ENCODE data around the gene NUP210.
A peak's percentile ranks its signal among the peaks of the same experiment; 100 is the strongest.

Gene NUP210

GRCh38 chr3:13414040-13414729 lies 5.9 kb downstream of the NUP210 start:
- Histone ChIP-seq H3K4me2 (peak overlapping the region; percentile 91 to 99 (median 97)), H3K27ac (peak overlapping the region; percentile 80 to 98 (median 93)), H4K20me1 (peaks cover 0 to 58% (median 0%) of the 10 kb centered on the region in 11 experiments; a peak in 8 of 22 replicates), H3K4me3 (peak overlapping the region in 6 of 10 experiments; percentile 7 to 48 (median 14); a peak in 10 of 20 replicates), H3K4me1 (peaks cover 63 to 81% (median 78%) of the 10 kb centered on the region in 10 experiments), H3K27me3 (no peaks in the 10 kb centered on the region), H3K9ac (peak overlapping the region; percentile 71 to 94 (median 84)), H3K36me3 (peaks cover under 1 to 16% (median 8%) of the 10 kb centered on the region in 11 experiments; a peak in 21 of 22 replicates), H3K9me3 (replicated peaks in 1 of 11) (peaks cover under 1 to 12% (median 9%) of the 10 kb centered on the region in 11 experiments)
- peak in 5 of 11 experiments; percentile 29 to 63 (median 37); a peak in 5 of 22 replicates for TF ChIP-seq Cebpa-rat (IDR thresholded peaks at IDR 0.05)

DNA sequence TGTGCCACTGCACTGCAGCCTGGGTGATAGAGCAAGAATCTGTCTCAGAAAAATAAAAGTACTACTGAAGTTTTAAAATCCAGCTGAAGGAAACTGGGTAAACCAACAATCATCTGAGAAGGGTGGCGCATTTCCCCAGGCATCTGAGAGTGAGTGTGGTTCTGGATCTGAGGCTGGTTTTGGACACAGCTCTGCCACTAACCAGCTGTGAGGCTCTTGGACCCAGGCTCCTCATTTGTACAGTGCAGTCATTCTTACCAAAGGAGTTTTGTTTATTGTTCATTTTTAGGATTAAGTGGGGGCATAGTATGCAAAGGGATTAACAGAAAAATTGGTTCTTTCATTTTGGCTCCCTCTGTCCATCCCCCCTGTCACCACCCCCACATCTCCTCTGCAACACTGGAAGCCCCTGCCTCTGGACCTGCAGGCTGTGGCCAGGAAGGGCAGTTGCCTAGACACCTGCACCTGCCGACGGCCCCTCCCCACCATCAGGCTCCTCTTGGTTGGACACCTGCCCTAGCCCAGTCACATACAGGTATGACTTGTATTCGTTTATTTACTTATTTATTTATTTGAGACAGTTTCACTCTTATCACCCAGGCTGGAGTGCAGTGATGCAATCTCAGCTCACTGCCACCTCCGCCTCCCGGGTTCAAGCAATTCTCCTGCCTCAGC lies 8.8 kb downstream of the NUP210 start:
- Histone ChIP-seq H4K20me1 (peaks cover 0 to 48% (median 1%) of the 10 kb centered on the region in 11 experiments; a peak in 9 of 22 replicates), H3K9me3 (replicated peaks in 1 of 11) (peaks cover 19 to 28% (median 25%) of the 10 kb centered on the region in 11 experiments), H3K4me1 (peaks cover 34 to 65% (median 52%) of the 10 kb centered on the region in 10 experiments), H3K4me2 (peak overlapping the region in 4 of 11 experiments; percentile 1 to 42 (median 19); a peak in 4 of 22 replicates), H3K27ac (peak overlapping the region in 4 of 11 experiments; percentile 15 to 38 (median 26); a peak in 2 of 22 replicates), H3K36me3 (peaks cover 15 to 35% (median 27%) of the 10 kb centered on the region in 11 experiments; a peak in 21 of 22 replicates), H3K27me3 (no peaks in the 10 kb centered on the region), H3K4me3 (no peak overlapping the region), H3K9ac (no peak overlapping the region)
- TF ChIP-seq Cebpa-rat (IDR thresholded peaks at IDR 0.05): no peak

- H3K4me3 ChIP-seq: no peak overlapping the region
- peaks cover 19 to 28% (median 25%) of the 10 kb centered on the region in 11 experiments for H3K9me3 ChIP-seq (replicated peaks in 1 of 11)
- TF ChIP-seq Cebpa-rat (IDR thresholded peaks at IDR 0.05): no peak
- H3K36me3 ChIP-seq: peaks cover 15 to 45% (median 28%) of the 10 kb centered on the region in 11 experiments; a peak in 21 of 22 replicates
- no peak overlapping the region for H3K27ac ChIP-seq
- H3K9ac ChIP-seq: no peak overlapping the region
- H3K4me2 ChIP-seq: no peak overlapping the region
- no peaks in the 10 kb centered on the region for H3K27me3 ChIP-seq
- H4K20me1 ChIP-seq: peaks cover 0 to 53% (median 15%) of the 10 kb centered on the region in 11 experiments; a peak in 11 of 22 replicates
- peaks cover 18 to 59% (median 42%) of the 10 kb centered on the region in 10 experiments for H3K4me1 ChIP-seq
These were observed 11.2 kb downstream of the NUP210 start for GRCh38 chr3:13408890-13409289.

- no peak overlapping the region for H3K4me2 ChIP-seq
- H3K9me3 ChIP-seq (replicated peaks in 1 of 11): peaks cover 21 to 35% (median 33%) of the 10 kb centered on the region in 11 experiments
- peaks cover 13 to 57% (median 37%) of the 10 kb centered on the region in 10 experiments for H3K4me1 ChIP-seq
- no peak overlapping the region for H3K27ac ChIP-seq
- H4K20me1 ChIP-seq: peaks cover 0 to 57% (median 24%) of the 10 kb centered on the region in 11 experiments; a peak in 12 of 22 replicates
- H3K9ac ChIP-seq: no peak overlapping the region
- peaks cover 15 to 55% (median 37%) of the 10 kb centered on the region in 11 experiments; a peak in 21 of 22 replicates for H3K36me3 ChIP-seq
- H3K4me3 ChIP-seq: no peak overlapping the region
- H3K27me3 ChIP-seq: no peaks in the 10 kb centered on the region
- TF ChIP-seq Cebpa-rat (IDR thresholded peaks at IDR 0.05): no peak
These were observed 12.2 kb downstream of the NUP210 start for GRCh38 chr3:13407926-13408325.

DNA sequence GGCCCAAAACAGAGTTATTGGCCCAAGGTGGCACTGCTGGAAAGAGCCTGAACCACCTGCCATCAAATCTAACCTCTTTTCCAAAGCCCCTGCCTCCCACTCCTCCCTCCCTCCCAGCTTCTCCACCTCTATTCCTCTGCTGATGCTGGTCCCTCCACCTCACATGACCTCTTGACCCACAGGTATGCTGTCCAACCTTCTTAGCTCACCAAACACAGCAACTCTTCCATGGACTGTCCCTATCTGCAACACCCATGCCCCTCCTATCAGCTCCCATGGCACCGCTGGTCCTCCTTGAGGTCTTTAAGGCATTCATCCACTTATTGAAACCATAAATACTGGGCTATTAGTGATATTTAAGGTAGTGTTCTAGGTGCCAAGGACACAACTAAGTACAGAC lies 12.6 kb downstream of the NUP210 start:
- TF ChIP-seq Cebpa-rat (IDR thresholded peaks at IDR 0.05): no peak
- H3K9ac ChIP-seq: no peak overlapping the region
- H4K20me1 ChIP-seq: peaks cover 0 to 62% (median 29%) of the 10 kb centered on the region in 11 experiments; a peak in 13 of 22 replicates
- H3K27me3 ChIP-seq: no peaks in the 10 kb centered on the region
- H3K27ac ChIP-seq: no peak overlapping the region
- no peak overlapping the region for H3K4me3 ChIP-seq
- no peak overlapping the region; a peak in 1 of 22 replicates for H3K4me2 ChIP-seq
- peaks cover 12 to 53% (median 32%) of the 10 kb centered on the region in 10 experiments for H3K4me1 ChIP-seq
- peaks cover 21 to 37% (median 33%) of the 10 kb centered on the region in 11 experiments for H3K9me3 ChIP-seq (replicated peaks in 1 of 11)
- H3K36me3 ChIP-seq: peaks cover 15 to 58% (median 37%) of the 10 kb centered on the region in 11 experiments; a peak in 21 of 22 replicates

DNA sequence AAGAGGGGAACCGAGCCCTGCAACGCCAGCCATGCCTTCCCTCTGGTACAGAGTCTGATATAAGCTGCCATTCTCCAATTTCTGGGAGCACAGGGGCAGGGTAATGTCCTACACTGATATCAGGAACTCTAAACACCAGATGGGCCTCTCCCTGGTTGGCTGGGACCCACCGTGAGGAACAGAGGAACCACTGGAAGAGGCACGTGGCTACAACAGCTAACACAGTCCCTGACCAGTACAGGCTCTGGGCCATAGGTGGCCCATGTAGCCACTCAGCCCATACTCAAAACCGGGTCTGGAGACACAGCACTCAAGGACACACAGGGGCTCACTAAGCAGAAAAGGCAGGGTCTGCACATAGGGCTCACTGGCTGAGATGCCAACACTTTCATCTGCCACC lies 13.9 kb downstream of the NUP210 start:
- no peak overlapping the region for H3K4me3 ChIP-seq
- H3K9ac ChIP-seq: peak overlapping the region in 1 of 11 experiments; percentile 35; a peak in 1 of 22 replicates
- H4K20me1 ChIP-seq: peaks cover 0 to 67% (median 42%) of the 10 kb centered on the region in 11 experiments; a peak in 14 of 22 replicates
- H3K27me3 ChIP-seq: no peaks in the 10 kb centered on the region
- H3K4me1 ChIP-seq: peaks cover 12 to 43% (median 25%) of the 10 kb centered on the region in 10 experiments
- TF ChIP-seq Cebpa-rat (IDR thresholded peaks at IDR 0.05): no peak
- peak overlapping the region in 1 of 11 experiments; percentile 37; a peak in 1 of 22 replicates for H3K4me2 ChIP-seq
- H3K36me3 ChIP-seq: peaks cover 15 to 70% (median 37%) of the 10 kb centered on the region in 11 experiments; a peak in 21 of 22 replicates
- H3K27ac ChIP-seq: peak overlapping the region in 4 of 11 experiments; percentile 5 to 40 (median 18); a peak in 5 of 22 replicates
- peaks cover 21 to 37% (median 33%) of the 10 kb centered on the region in 11 experiments for H3K9me3 ChIP-seq (replicated peaks in 1 of 11)

GRCh38 chr3:13405614-13406013 lies 14.5 kb downstream of the NUP210 start:
- no peak overlapping the region for H3K4me2 ChIP-seq
- peak overlapping the region in 1 of 11 experiments; percentile 9; a peak in 1 of 22 replicates for H3K27ac ChIP-seq
- peaks cover 12 to 47% (median 27%) of the 10 kb centered on the region in 10 experiments for H3K4me1 ChIP-seq
- H4K20me1 ChIP-seq: peaks cover 0 to 70% (median 46%) of the 10 kb centered on the region in 11 experiments; a peak in 15 of 22 replicates
- no peak overlapping the region for H3K4me3 ChIP-seq
- H3K9me3 ChIP-seq (replicated peaks in 1 of 11): peaks cover 21 to 37% (median 33%) of the 10 kb centered on the region in 11 experiments
- no peaks in the 10 kb centered on the region for H3K27me3 ChIP-seq
- peaks cover 15 to 68% (median 39%) of the 10 kb centered on the region in 11 experiments; a peak in 21 of 22 replicates for H3K36me3 ChIP-seq
- no peak overlapping the region for H3K9ac ChIP-seq
- TF ChIP-seq Cebpa-rat (IDR thresholded peaks at IDR 0.05): no peak

All from BLaER1 treated with 17β-estradiol and CSF1 and Interleukin-3, amounts not matched to agents 10 nM and 100 nM (cell line).